ENCODE data around the gene ITGB3. TPM values are rescaled to one million over a fixed set of nuclear protein-coding genes. Genes with fewer than 3 reads are reported as not detected.

The ITGB3 gene
- total and polyA plus RNA-seq, 10 of the 15 experiments (the other 5 are each of a cell fraction or from before 2014, with no cell fraction given): 0.69 to 22.8 (median 13.6) TPM

- TF ChIP-seq CTCF (IDR thresholded peaks at IDR 0.05 in 2 of 3, conservative IDR thresholded peaks at IDR 0.05 in 1 of 3; ENCODE audit: control insufficient read depth in 2 of 3, extremely low read depth in 1 of 3, insufficient read depth in 1 of 3, low read depth in 3 of 3, low read length in 3 of 3): no peak
- no peak for TF ChIP-seq FOS (IDR thresholded peaks at IDR 0.05; ENCODE audit: borderline replicate concordance, extremely low read depth, insufficient read length)
- TF ChIP-seq YY1 (IDR thresholded peaks at IDR 0.05; ENCODE audit: low read depth, low read length): no peak
- TF ChIP-seq SRF (IDR thresholded peaks at IDR 0.05; ENCODE audit: low read depth in 2 of 2, low read length in 2 of 2): peak; percentile 91 to 94
- TF ChIP-seq RAD21 (IDR thresholded peaks at IDR 0.05; ENCODE audit: insufficient read depth, low read depth, low read length): peak; percentile 30; the same call in 1 of the 2 replicates
- peak; percentile 77 for TF ChIP-seq RELA (IDR thresholded peaks at IDR 0.05; ENCODE audit: borderline replicate concordance, partially characterized antibody)
- peak; percentile 78 for TF ChIP-seq RELB (IDR thresholded peaks at IDR 0.05; ENCODE audit: low read depth)
- TF ChIP-seq CREB1 (IDR thresholded peaks at IDR 0.05; ENCODE audit: low read depth): peak; percentile 57
- TF ChIP-seq KDM1A (IDR thresholded peaks at IDR 0.05; ENCODE audit: borderline replicate concordance): no peak
- peak; percentile 99 for TF ChIP-seq EED (IDR thresholded peaks at IDR 0.05; ENCODE audit: low read depth)
- TF ChIP-seq SUZ12 (IDR thresholded peaks at IDR 0.05; ENCODE audit: unreplicated experiment): no peak
- TF ChIP-seq CEBPZ (IDR thresholded peaks at IDR 0.05; ENCODE audit: low read depth, low read length): no peak
- peak; percentile 92 for TF ChIP-seq TCF3 (IDR thresholded peaks at IDR 0.05; ENCODE audit: borderline replicate concordance, insufficient read depth, low read depth, low read length)
- TF ChIP-seq CEBPB (IDR thresholded peaks at IDR 0.05; ENCODE audit: borderline replicate concordance in 1 of 2, low read depth in 2 of 2, low read length in 2 of 2): peak in 1 of 2 experiments; percentile 82; a peak in 1 of 4 replicates
- peak; percentile 98 for TF ChIP-seq NFIC (IDR thresholded peaks at IDR 0.05; ENCODE audit: low read depth, low read length)
- peak; percentile 53; the same call in 1 of the 2 replicates for TF ChIP-seq ZNF24 (IDR thresholded peaks at IDR 0.05)
- no peak; the same call in 1 of the 2 replicates for TF ChIP-seq TBL1XR1 (IDR thresholded peaks at IDR 0.05; ENCODE audit: low read depth, low read length)
- peak; percentile 100 for TF ChIP-seq ZNF687 (IDR thresholded peaks at IDR 0.05)
Observed at GRCh38 chr17:47286198-47286914, 32.7 kb downstream of the ITGB3 start (continued).
